ENCODE measurements around the gene ZNF385A. TPM values are rescaled to one million over a fixed set of nuclear protein-coding genes. Genes with fewer than 3 reads are reported as not detected.

ZNF385A gene
- total and polyA plus RNA-seq, 2 of the 13 experiments (the other 11 are each of a cell fraction or from before 2014, with no cell fraction given) = 0.44 to 0.67 TPM

- peak overlapping the region in 2 of 3 experiments; percentile 1 to 70; a peak in 3 of 6 replicates for H3K4me3 ChIP-seq (replicated peaks in 1 of 3; ENCODE audit: insufficient read depth in 1 of 3, low read depth in 2 of 3, low read length in 3 of 3)
- FAIRE-seq = peak; percentile 91
- H3K36me3 ChIP-seq (replicated peaks in 1 of 2; ENCODE audit: control insufficient read depth in 1 of 2, insufficient read depth in 2 of 2, low read length in 2 of 2) = no peaks in the 10 kb centered on the region
- H3K9ac ChIP-seq (ENCODE audit: insufficient read depth, low read depth, low read length) = peak overlapping the region; percentile 24
- no peak overlapping the region for H3K27ac ChIP-seq (ENCODE audit: extremely low read length, insufficient read depth, low read length)
- no peaks in the 10 kb centered on the region for H4K20me1 ChIP-seq (ENCODE audit: insufficient read depth, low read length)
- no peaks in the 10 kb centered on the region for H3K79me2 ChIP-seq (ENCODE audit: insufficient read depth, low read length)
- H3K4me1 ChIP-seq (ENCODE audit: insufficient read depth, low read length) = peaks cover 36% of the 10 kb centered on the region
- DNase-seq (ENCODE audit: low spot score) = peak; percentile 82
- ATAC-seq = peak; percentile 61
- BruUV-seq (replicated peaks) = no TSS peak
- in situ Hi-C loops (cut with HindIII; ENCODE audit: extremely low pct_ligation_motif_present, low pct_unique_long_range_greater_than_20kb) = loop anchor here (5.0 to 10.0 kb wide), 3 partner anchors 64 to 346 kb away; no protein-coding TSS in a partner anchor
- H2AFZ ChIP-seq (ENCODE audit: low read length) = no peak overlapping the region
- intact Hi-C loops (cut with micrococcal nuclease; ENCODE audit: unreplicated experiment) = loop anchor here (1.0 to 10.0 kb wide), 3 partner anchors 110 to 356 kb away; partner anchors contain the start of genes HOXC8 and HOXC9
- ChIA-PET CTCF (ENCODE audit: low intra/inter-chr PET ratio, low total read pairs) (interaction anchor here (0.8 to 3.5 kb wide), 9 partner anchors 8 to 147 kb away, joined by 3 to 40 read pairs (median 8); partner anchors contain the start of gene COPZ1), POLR2A (interaction anchor here (1.9 to 4.4 kb wide), 2 partner anchors 15 to 81 kb away, joined by 4 to 53 read pairs; partner anchors contain the start of genes CBX5 and HNRNPA1)
- H3K4me2 ChIP-seq (ENCODE audit: low read depth, low read length) = peak overlapping the region; percentile 94
- WGBS (ENCODE audit: low lambda C conversion rate) = 47% methylated on average over 16 of the region's 16 CpGs
- no peaks in the 10 kb centered on the region for H3K9me3 ChIP-seq (ENCODE audit: low read length)
- no peaks in the 10 kb centered on the region; a peak in 1 of 5 replicates for H3K27me3 ChIP-seq (ENCODE audit: control insufficient read depth in 1 of 2, insufficient read depth in 2 of 2, low read length in 2 of 2)
- no peak for TF ChIP-seq MLLT10 (CRISPR knock-in tag; IDR thresholded peaks at IDR 0.05)
- TF ChIP-seq ZMYM4 (CRISPR knock-in tag; IDR thresholded peaks at IDR 0.05) = peak; percentile 25; the same call in 1 of the 2 replicates
- TF ChIP-seq ZNF800 (CRISPR knock-in tag; IDR thresholded peaks at IDR 0.05) = no peak
- TF ChIP-seq ZNF441 (CRISPR knock-in tag; IDR thresholded peaks at IDR 0.05; ENCODE audit: borderline replicate concordance) = no peak
- TF ChIP-seq POLR2AphosphoS5 (IDR thresholded peaks at IDR 0.05; ENCODE audit: low read depth, low read length) = no peak
- TF ChIP-seq SALL1 (CRISPR knock-in tag; IDR thresholded peaks at IDR 0.05) = peak; percentile 50
- no peak for TF ChIP-seq ZNF790 (CRISPR knock-in tag; IDR thresholded peaks at IDR 0.05; ENCODE audit: borderline replicate concordance)
- no peak for TF ChIP-seq PAF1 (CRISPR knock-in tag; IDR thresholded peaks at IDR 0.05)
- no peak for TF ChIP-seq CHD2 (IDR thresholded peaks at IDR 0.05; ENCODE audit: low read depth, low read length)
- no peak; the same call in 1 of the 2 replicates for TF ChIP-seq CBX5 (CRISPR knock-in tag; IDR thresholded peaks at IDR 0.05; ENCODE audit: borderline replicate concordance)
- no peak for TF ChIP-seq KDM1A (CRISPR knock-in tag; IDR thresholded peaks at IDR 0.05)
- TF ChIP-seq MAZ (IDR thresholded peaks at IDR 0.05; ENCODE audit: borderline replicate concordance, low read depth, low read length) = no peak; the same call in 1 of the 2 replicates
- no peak for TF ChIP-seq MAZ (CRISPR knock-in tag; IDR thresholded peaks at IDR 0.05; ENCODE audit: low read depth)
- no peak for TF ChIP-seq ZNF639 (CRISPR knock-in tag; conservative IDR thresholded peaks at IDR 0.05)
- TF ChIP-seq YY1 (IDR thresholded peaks at IDR 0.05; ENCODE audit: insufficient read depth, insufficient replicate concordance, low read depth, low read length) = no peak
- TF ChIP-seq KDM2A (CRISPR knock-in tag; IDR thresholded peaks at IDR 0.05; ENCODE audit: borderline replicate concordance, low read depth) = peak; percentile 71
- TF ChIP-seq SP1 (IDR thresholded peaks at IDR 0.05) = no peak
- TF ChIP-seq SP1 (CRISPR knock-in tag; IDR thresholded peaks at IDR 0.05) = no peak
- no peak for TF ChIP-seq ZNF75D (CRISPR knock-in tag; IDR thresholded peaks at IDR 0.05; ENCODE audit: borderline replicate concordance)
- TF ChIP-seq SATB2 (CRISPR knock-in tag; IDR thresholded peaks at IDR 0.05) = no peak
- no peak for TF ChIP-seq DMAP1 (CRISPR knock-in tag; IDR thresholded peaks at IDR 0.05)
- no peak for TF ChIP-seq LCORL (IDR thresholded peaks at IDR 0.05)
- TF ChIP-seq LCORL (CRISPR knock-in tag; IDR thresholded peaks at IDR 0.05) = peak; percentile 68
- no peak for TF ChIP-seq TMF1 (CRISPR knock-in tag; IDR thresholded peaks at IDR 0.05; ENCODE audit: low read depth)
Measured at GRCh38 chr12:54360717-54361456, 23.6 kb downstream of the ZNF385A start.

Data from HepG2 (cell line).